Type B pancreatic cell (in vitro differentiated cells): ENCODE measurements around the gene ALDH4A1. TPM values are rescaled to one million over a fixed set of nuclear protein-coding genes. Genes with fewer than 3 reads are reported as not detected.

Source experiments
- DNase-seq: peaks from one replicate; pipeline ENCODE4 v3.0.0; 2021; ENCODE audit warnings: mixed read lengths; ENCODE audit not compliant: unreplicated experiment; ENCODE audit errors: extremely low spot score
- H3K27ac Mint-ChIP-seq: 2 replicates; pipeline ENCODE4 v1.8.0; 2021; ENCODE audit warnings: mild to moderate bottlenecking, mixed read lengths
- H3K27me3 Mint-ChIP-seq: 2 replicates; pipeline ENCODE4 v1.8.0; 2021; ENCODE audit warnings: mixed read lengths
- H3K36me3 Mint-ChIP-seq: 2 replicates; pipeline ENCODE4 v1.8.0; 2021; ENCODE audit warnings: mixed read lengths
- H3K4me1 Mint-ChIP-seq: one replicate; pipeline ENCODE4 v1.8.0; 2021; ENCODE audit warnings: mixed read lengths; ENCODE audit not compliant: unreplicated experiment
- H3K4me3 Mint-ChIP-seq: 2 replicates; pipeline ENCODE4 v1.8.0; 2021; ENCODE audit warnings: mild to moderate bottlenecking, mixed read lengths
- H3K9me3 Mint-ChIP-seq: 2 replicates; pipeline ENCODE4 v1.8.0; 2021; ENCODE audit warnings: mixed read lengths
- CTCF ChIP-seq: fragments of 200-600 bp; sonication (generic); conservative IDR thresholded peaks from 2 replicates; pipeline ENCODE4 v1.5.0; 2021; ENCODE audit warnings: antibody characterized with exemption, mild to moderate bottlenecking
- total RNA-seq: library from RNA; stranded (reverse); gene quantifications from 2 replicates; pipeline ENCODE4 v1.2.1, GENCODE V29; 2021; ENCODE audit warnings: low replicate concordance

ALDH4A1 gene
- total RNA-seq, 1 donor from 2014 or later, result 26.7 TPM

GRCh38 chr1:18948913-18949685 is 46.7 kb upstream of the ALDH4A1 start:
- H3K9me3 Mint-ChIP-seq, result no peaks in the 10 kb centered on the region
- peak overlapping the region; percentile 61 for H3K4me3 Mint-ChIP-seq
- peaks cover 60% of the 10 kb centered on the region for H3K4me1 Mint-ChIP-seq
- H3K36me3 Mint-ChIP-seq, result no peaks in the 10 kb centered on the region
- H3K27ac Mint-ChIP-seq, result peak overlapping the region; percentile 85
- peaks cover 12% of the 10 kb centered on the region for H3K27me3 Mint-ChIP-seq
- no peak for TF ChIP-seq CTCF
- DNase-seq, result no peak

DNA sequence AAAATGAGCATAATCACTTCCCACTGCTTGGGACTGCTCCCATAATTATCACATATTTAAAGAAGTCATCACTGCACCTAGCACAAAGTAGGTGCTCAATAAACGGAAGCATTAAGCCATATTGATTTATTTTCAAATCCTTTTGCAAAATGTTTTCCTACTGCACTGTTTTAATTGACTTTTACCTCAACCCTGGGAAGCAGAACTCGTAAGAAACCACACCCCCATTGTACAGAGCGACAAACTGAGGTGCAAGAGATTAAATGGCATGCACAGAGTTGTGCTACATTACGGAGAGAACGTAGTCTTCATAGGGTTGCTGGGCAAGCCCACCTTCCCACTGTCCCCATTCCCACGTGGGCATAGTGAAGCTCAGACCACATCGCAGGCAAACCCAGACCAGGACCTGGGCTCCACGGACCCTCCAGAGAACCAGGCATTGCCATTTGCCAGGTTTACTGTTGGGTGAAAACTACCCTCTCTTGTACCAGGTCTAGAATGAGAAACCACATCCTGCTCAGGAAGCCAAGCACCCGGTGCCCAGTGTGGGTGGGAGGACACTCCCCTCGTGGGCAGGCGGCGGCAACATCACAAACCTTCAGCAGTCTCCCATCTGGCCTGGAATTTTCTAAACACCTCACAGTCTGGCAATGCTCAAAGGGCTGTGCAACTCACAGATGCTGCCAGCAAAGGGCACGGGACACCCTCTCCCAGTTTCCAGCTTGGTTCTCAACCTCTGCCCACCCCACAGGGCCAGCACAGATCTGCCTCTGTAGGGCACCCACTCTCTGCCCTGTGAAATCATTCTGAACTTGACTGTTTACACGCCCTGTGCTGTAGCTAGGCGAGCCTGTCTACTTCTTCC is 45.9 kb upstream of the ALDH4A1 start:
- Mint-ChIP-seq H3K36me3 (no peaks in the 10 kb centered on the region), H3K4me3 (no peak overlapping the region), H3K9me3 (no peaks in the 10 kb centered on the region), H3K27me3 (peaks cover 5% of the 10 kb centered on the region), H3K27ac (peak overlapping the region; percentile 85), H3K4me1 (peaks cover 59% of the 10 kb centered on the region)
- DNase-seq, result no peak
- TF ChIP-seq CTCF, result no peak

DNA sequence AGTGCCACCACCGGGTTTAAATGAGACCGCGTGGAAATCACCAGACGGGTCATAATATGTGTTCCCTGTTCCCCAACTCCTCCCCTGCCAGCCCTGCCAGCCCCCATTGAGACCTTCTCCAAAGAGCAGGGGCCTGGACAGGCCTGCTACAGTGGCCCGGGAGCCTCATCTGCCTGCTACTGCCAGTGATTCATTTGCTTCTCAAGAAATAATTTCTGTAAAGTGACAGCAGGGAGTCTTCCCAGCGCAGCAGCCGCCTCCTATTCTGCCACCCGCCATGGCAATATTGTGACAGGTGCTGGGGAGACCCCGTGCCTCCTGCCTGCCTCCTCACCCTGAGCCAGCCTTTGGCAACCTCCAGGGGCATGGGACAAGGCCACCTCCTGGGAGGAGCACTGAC is 45.2 kb upstream of the ALDH4A1 start:
- Mint-ChIP-seq H3K4me1 (peaks cover 56% of the 10 kb centered on the region), H3K36me3 (no peaks in the 10 kb centered on the region), H3K4me3 (no peak overlapping the region), H3K9me3 (no peaks in the 10 kb centered on the region), H3K27ac (no peak overlapping the region), H3K27me3 (peaks cover 2% of the 10 kb centered on the region)
- no peak for TF ChIP-seq CTCF
- DNase-seq, result no peak

GRCh38 chr1:18946550-18947381 is 44.4 kb upstream of the ALDH4A1 start:
- no peaks in the 10 kb centered on the region for H3K36me3 Mint-ChIP-seq
- H3K27ac Mint-ChIP-seq, result peak overlapping the region; percentile 34
- H3K4me3 Mint-ChIP-seq, result no peak overlapping the region
- H3K4me1 Mint-ChIP-seq, result peaks cover 59% of the 10 kb centered on the region
- no peak for DNase-seq
- H3K9me3 Mint-ChIP-seq, result no peaks in the 10 kb centered on the region
- no peaks in the 10 kb centered on the region for H3K27me3 Mint-ChIP-seq
- TF ChIP-seq CTCF, result no peak

DNA sequence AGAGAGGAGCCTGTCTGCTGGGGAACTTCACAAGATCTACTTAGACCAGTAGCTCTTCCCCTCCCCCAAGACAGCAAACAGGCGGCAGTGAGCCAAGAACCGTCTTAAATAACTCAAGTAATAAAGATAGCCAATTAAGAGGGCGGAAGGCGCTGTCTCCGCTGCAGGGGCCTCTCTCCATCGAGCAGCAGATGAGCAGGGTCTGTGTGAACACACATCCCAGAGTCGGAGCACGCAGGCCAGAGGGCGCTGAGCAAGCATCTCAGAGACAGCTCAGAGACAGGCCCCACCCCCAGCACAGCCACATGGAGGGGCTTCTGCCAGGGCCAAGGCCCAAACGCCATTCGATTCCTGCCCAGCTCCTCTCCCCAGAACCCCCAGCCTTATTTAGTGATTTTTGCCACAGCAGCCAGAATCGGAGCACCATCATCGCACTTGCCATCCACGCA is 43.1 kb upstream of the ALDH4A1 start:
- Mint-ChIP-seq H3K27ac (peak overlapping the region; percentile 63), H3K36me3 (no peaks in the 10 kb centered on the region), H3K4me3 (peak overlapping the region; percentile 42), H3K4me1 (peaks cover 71% of the 10 kb centered on the region), H3K9me3 (no peaks in the 10 kb centered on the region), H3K27me3 (no peaks in the 10 kb centered on the region)
- no peak for DNase-seq
- TF ChIP-seq CTCF, result no peak
